ENCODE data around the gene C1orf35. TPM values are rescaled to one million over a fixed set of nuclear protein-coding genes. Genes with fewer than 3 reads are reported as not detected.

Gene C1orf35
- total and polyA plus RNA-seq, 9 of the 15 experiments (the other 6 are each of a cell fraction or from before 2014, with no cell fraction given), result 3.2 to 48.7 (median 12.5) TPM

GRCh38 chr1:228149406-228150119, 46.4 kb upstream of the C1orf35 start, which contains the start of gene GJC2:
Gene GJC2 (plus strand): TSS chr1:228149930. CDS start chr1:228157759, 7,829 bp downstream.
- BruUV-seq (replicated peaks), result no TSS peak
- H3K9me3 ChIP-seq (replicated peaks; ENCODE audit: control insufficient read depth, insufficient read depth, low read depth, low read length), result no peaks in the 10 kb centered on the region
- peak; percentile 77 for ATAC-seq
- peaks cover 37 to 85% of the 10 kb centered on the region in 2 experiments for H3K4me1 ChIP-seq (replicated peaks in 1 of 2; ENCODE audit: control insufficient read depth in 2 of 2, insufficient read depth in 2 of 2, low read length in 2 of 2)
- no peak within 1 kb of the TSS for H2AFZ ChIP-seq (ENCODE audit: low read depth, low read length)
- intact Hi-C loops (cut with micrococcal nuclease) (no loop called here), in situ Hi-C loops (cut with MboI) (no loop called here)
- H3K27me3 ChIP-seq (ENCODE audit: control insufficient read depth in 2 of 2, insufficient read depth in 2 of 2, low read length in 2 of 2), result no peaks in the 10 kb centered on the region
- no peak within 1 kb of the TSS; the same call in 1 of the 2 replicates for H3K4me2 ChIP-seq (ENCODE audit: insufficient read depth, low read length)
- H3K36me3 ChIP-seq (ENCODE audit: control insufficient read depth, insufficient read depth, low read length), result peaks cover 39% of the 10 kb centered on the region; the same call in 2 of the 3 replicates
- peaks cover 12% of the 10 kb centered on the region for H3K9me1 ChIP-seq (ENCODE audit: control insufficient read depth, insufficient read depth, low read length)
- peak; percentile 79 to 83 (median 81) for DNase-seq (ENCODE audit: extremely low read depth in 1 of 4, low spot score in 3 of 4)
- peak within 1 kb of the TSS; percentile 62 for H3K27ac ChIP-seq (ENCODE audit: extremely low read depth, low read depth, low read length)
- H3K4me3 ChIP-seq, result no peak within 1 kb of the TSS
- POLR2A ChIA-PET, result interaction anchor here (0.6 to 2.3 kb wide), 7 partner anchors 9 to 49 kb away, joined by 3 to 11 read pairs (median 6); partner anchors contain the start of gene GUK1
- no peak for FAIRE-seq
- peaks cover 29% of the 10 kb centered on the region for H4K20me1 ChIP-seq (replicated peaks; ENCODE audit: control insufficient read depth, insufficient read depth, low read length)
- WGBS (ENCODE audit: insufficient coverage, low coverage, missing lambda C conversion rate), result 60% methylated on average over 5 of the region's 17 CpGs
- peaks cover 52% of the 10 kb centered on the region for H3K79me2 ChIP-seq (ENCODE audit: control insufficient read depth, insufficient read depth, low read length)
- H3K9ac ChIP-seq (ENCODE audit: insufficient read depth in 1 of 2, low read depth in 2 of 2, low read length in 2 of 2), result peak within 1 kb of the TSS; percentile 31 to 91; a peak in 3 of 4 replicates
- CTCF ChIA-PET (ENCODE audit: low intra/inter-chr PET ratio), result no interaction called here
- TF ChIP-seq MEIS2 (IDR thresholded peaks at IDR 0.05; ENCODE audit: partially characterized antibody) (peak; percentile 21), SUPT5H (IDR thresholded peaks at IDR 0.05) (peak; percentile 32; the same call in 1 of the 2 replicates), POLR2A (conservative IDR thresholded peaks at IDR 0.05) (peak; percentile 48; the same call in 1 of the 2 replicates), RBFOX2 (IDR thresholded peaks at IDR 0.05; ENCODE audit: low read depth, low read length) (peak; percentile 54), NFIX (CRISPR knock-in tag; IDR thresholded peaks at IDR 0.05; ENCODE audit: low read depth) (no peak), GABPA (tag; conservative IDR thresholded peaks at IDR 0.05; ENCODE audit: low read depth) (peak; percentile 41; the same call in 1 of the 2 replicates), PATZ1 (CRISPR knock-in tag; IDR thresholded peaks at IDR 0.05; ENCODE audit: borderline replicate concordance) (no peak), KLF16 (IDR thresholded peaks at IDR 0.05) (peak; percentile 91), MAZ (CRISPR knock-in tag; conservative IDR thresholded peaks at IDR 0.05 in 1 of 2, IDR thresholded peaks at IDR 0.05 in 1 of 2) (peak; percentile 50 to 56), E2F6 (IDR thresholded peaks at IDR 0.05; ENCODE audit: borderline replicate concordance in 1 of 2, extremely low read depth in 1 of 2, insufficient read depth in 1 of 2, insufficient read length in 1 of 2, low read depth in 1 of 2, low read length in 1 of 2, poor library complexity in 1 of 2, severe bottlenecking in 1 of 2) (peak in 1 of 2 experiments; percentile 53), FIP1L1 (IDR thresholded peaks at IDR 0.05; ENCODE audit: low read depth, low read length, poor library complexity, severe bottlenecking) (peak; percentile 37), ZBTB7A (IDR thresholded peaks at IDR 0.05; ENCODE audit: borderline replicate concordance, control insufficient read depth, low read depth, low read length) (peak; percentile 79; the same call in 1 of the 2 replicates), HNRNPH1 (optimal IDR thresholded peaks at IDR 0.05; ENCODE audit: low read depth, low read length) (no peak), ZBTB26 (CRISPR knock-in tag; IDR thresholded peaks at IDR 0.05) (no peak), NR2C1 (IDR thresholded peaks at IDR 0.05) (no peak), NR2C1 (tag; IDR thresholded peaks at IDR 0.05) (no peak)
